K562 (cell line): ENCODE measurements around the gene TFF3. TPM values are rescaled to one million over a fixed set of nuclear protein-coding genes. Genes with fewer than 3 reads are reported as not detected.

Source experiments
- ATAC-seq: fragments of 200-7000 bp; cut with Tn5 transposase; 3 replicates; pipeline ENCODE4 v1.9.1; 2020; ENCODE audit warnings: moderate library complexity
- BruUV-seq: library from RNA; stranded (reverse); fragments of 400-500 nt; replicated peaks from 2 replicates; lab custom pipeline; 2021; lab: Mats Ljungman, UMichigan
- CTCF ChIA-PET: fragments of 300-600 bp; formaldehyde crosslinking; extraction: SDS; loops from one replicate; lab custom pipeline; 2021; ENCODE audit warnings: low intra/inter-chr PET ratio; lab: Yijun Ruan, JAX
- POLR2A ChIA-PET: fragments of 300-600, 350-650 bp; sonication (Branson Sonifier 250); formaldehyde crosslinking; extraction: SDS; loops from one replicate; lab custom pipeline; 2021; ENCODE audit warnings: antibody characterized with exemption, inconsistent platforms; lab: Yijun Ruan, JAX
- DNase-seq, 4 experiments: peaks; one replicate each; pipeline versions ENCODE4 v3.0.0 to v3.0.0-alpha.2; 2011 to 2018; ENCODE audit warnings: low spot score in 3 of 4, mixed read lengths in 3 of 4; ENCODE audit errors: extremely low read depth in 1 of 4
- FAIRE-seq: peaks from 2 replicates; lab custom pipeline; 2011; peaks lifted over from hg19 to GRCh38; lab: Jason Lieb, UNC
- H2AFZ ChIP-seq: 2 replicates; pipeline ENCODE4 v1.6.0; 2011; ENCODE audit warnings: low read depth, low read length, control low read depth, inconsistent platforms
- H3K27ac ChIP-seq: fragments of 200-600 bp; 3 replicates; pipeline ENCODE4 v1.8.0; 2011; ENCODE audit warnings: low read depth, mild to moderate bottlenecking, control low read depth, inconsistent platforms, low read length, moderate library complexity, mixed read lengths; ENCODE audit errors: extremely low read depth
- H3K27me3 ChIP-seq, 2 experiments: fragments of 300-600 bp in 1 of 2; 2 replicates in 1 of 2; 3 replicates in 1 of 2; pipeline versions ENCODE4 v1.6.0 to v1.8.0; 2011; ENCODE audit warnings: inconsistent platforms in 2 of 2, low read length in 2 of 2, mild to moderate bottlenecking in 1 of 2, mixed read lengths in 1 of 2, moderate library complexity in 1 of 2; ENCODE audit not compliant: control insufficient read depth in 2 of 2, insufficient read depth in 2 of 2
- H3K36me3 ChIP-seq: fragments of 300-600 bp; 3 replicates; pipeline ENCODE4 v1.8.0; 2011; ENCODE audit warnings: mild to moderate bottlenecking, low read length, inconsistent platforms; ENCODE audit not compliant: control insufficient read depth, insufficient read depth
- H3K4me1 ChIP-seq, 2 experiments: fragments of 200-600 bp in 1 of 2; replicated peaks in 1 of 2; 2 replicates in 1 of 2; 3 replicates in 1 of 2; pipeline versions ENCODE4 v1.5.1 to v1.8.0; 2011; ENCODE audit warnings: inconsistent platforms in 2 of 2, low read length in 2 of 2, mild to moderate bottlenecking in 1 of 2, mixed read lengths in 1 of 2, moderate library complexity in 1 of 2; ENCODE audit not compliant: control insufficient read depth in 2 of 2, insufficient read depth in 2 of 2
- H3K4me2 ChIP-seq: 2 replicates; pipeline ENCODE4 v1.6.1; 2011; ENCODE audit warnings: low read length, control low read depth, inconsistent platforms, mixed read lengths; ENCODE audit not compliant: insufficient read depth
- H3K4me3 ChIP-seq: fragments of 200-600 bp; sonication (generic), shearing (Covaris generic); 2 replicates; pipeline ENCODE4 v1.5.1; 2016; ENCODE audit warnings: control low read depth, inconsistent platforms
- H3K79me2 ChIP-seq: fragments of 200-600 bp; 3 replicates; pipeline ENCODE4 v1.8.0; 2011; ENCODE audit warnings: low read length, inconsistent platforms; ENCODE audit not compliant: control insufficient read depth, insufficient read depth
- H3K9ac ChIP-seq, 2 experiments: 2 replicates each; pipeline versions ENCODE4 v1.6.0 to v1.6.1; 2011; ENCODE audit warnings: low read depth in 2 of 2, low read length in 2 of 2, control low read depth in 1 of 2, inconsistent platforms in 1 of 2, mild to moderate bottlenecking in 1 of 2, mixed read lengths in 1 of 2; ENCODE audit not compliant: insufficient read depth in 1 of 2
- H3K9me1 ChIP-seq: one replicate; pipeline ENCODE4 v1.6.0; 2011; ENCODE audit warnings: inconsistent platforms, mild to moderate bottlenecking, low read length, moderate library complexity; ENCODE audit not compliant: control insufficient read depth, insufficient read depth
- H3K9me3 ChIP-seq: replicated peaks from 2 replicates; pipeline ENCODE4 v1.5.1; 2011; ENCODE audit warnings: low read depth, low read length, inconsistent platforms; ENCODE audit not compliant: control insufficient read depth, insufficient read depth
- H4K20me1 ChIP-seq: replicated peaks from 2 replicates; pipeline ENCODE4 v1.6.1; 2011; ENCODE audit warnings: low read length, inconsistent platforms, mixed read lengths; ENCODE audit not compliant: control insufficient read depth, insufficient read depth
- E2F3 ChIP-seq: fragments of 250-450 bp; sonication (Bioruptor Pico); IDR thresholded peaks from 2 replicates; pipeline ENCODE4 v1.4.0; 2020; ENCODE audit warnings: mild to moderate bottlenecking
- ELF2 ChIP-seq: fragments of 250-450 bp; sonication (Bioruptor Pico); IDR thresholded peaks from 2 replicates; pipeline ENCODE4 v1.5.0; 2021; ENCODE audit warnings: mild to moderate bottlenecking
- ETV1 ChIP-seq: fragments of 450-650 bp; conservative IDR thresholded peaks from 2 replicates; pipeline ENCODE4 v1.6.1; 2016; ENCODE audit warnings: missing genetic modification characterization, control low read depth, low read depth, missing compliant biosample characterization
- FOS ChIP-seq: IDR thresholded peaks from 3 replicates; pipeline ENCODE4 v1.6.1; 2011; ENCODE audit not compliant: insufficient read length; ENCODE audit errors: extremely low read depth
- HCFC1 ChIP-seq: IDR thresholded peaks from 2 replicates; pipeline ENCODE4 v1.6.1; 2012; ENCODE audit warnings: low read depth, low read length, improper control_type of control experiment
- HEY1 ChIP-seq: fragments of 250-450 bp; sonication (Bioruptor Pico); IDR thresholded peaks from 2 replicates; pipeline ENCODE4 v1.5.0; 2020; ENCODE audit warnings: mild to moderate bottlenecking, moderate library complexity, borderline replicate concordance
- HLTF ChIP-seq: fragments of 450-650 bp; IDR thresholded peaks from 2 replicates; pipeline ENCODE4 v1.6.1; 2016
- HMGN3 ChIP-seq: IDR thresholded peaks from 2 replicates; pipeline ENCODE4 v1.6.1; 2011; ENCODE audit warnings: borderline replicate concordance, low read depth, mild to moderate bottlenecking, mixed read lengths, low read length; ENCODE audit not compliant: insufficient read length; ENCODE audit errors: extremely low read depth
- MAFF ChIP-seq: IDR thresholded peaks from 2 replicates; pipeline ENCODE4 v1.6.1; 2012; ENCODE audit warnings: low read length, improper control_type of control experiment
- MEIS2 ChIP-seq: fragments of 450-650 bp; IDR thresholded peaks from 2 replicates; pipeline ENCODE4 v1.6.1; 2014; ENCODE audit warnings: mild to moderate bottlenecking; ENCODE audit not compliant: partially characterized antibody
- PCBP2 ChIP-seq: fragments of 200-400 bp; formaldehyde crosslinking; IDR thresholded peaks from 2 replicates; pipeline ENCODE4 v1.6.1; 2018; ENCODE audit warnings: low read length, low read depth, mild to moderate bottlenecking, moderate library complexity; ENCODE audit not compliant: poor library complexity, severe bottlenecking
- ZNF79 ChIP-seq: fragments of 250-450 bp; sonication (Bioruptor Pico); IDR thresholded peaks from 2 replicates; pipeline ENCODE4 v1.4.0; 2020; ENCODE audit warnings: low read depth, mild to moderate bottlenecking, moderate library complexity
- WGBS: fragments of 100-300 bp; shearing (Covaris generic); methylation state at CpG from one replicate; pipeline ENCODE4 v1.1.6; 2016; ENCODE audit warnings: low coverage, mixed read lengths; ENCODE audit not compliant: insufficient coverage; ENCODE audit errors: missing lambda C conversion rate; 5-methylcytosine and 5-hydroxymethylcytosine counted together
- in situ Hi-C: fragments of 300-500 bp; cut with MboI; formaldehyde crosslinking; loops from 4 replicates; pipeline ENCODE4 v1.15.0; 2018; ENCODE audit warnings: inconsistent platforms, mixed read lengths
- intact Hi-C: fragments of 100-400 bp; cut with micrococcal nuclease; formaldehyde crosslinking; loops from 2 replicates; pipeline ENCODE4 v1.14.2; 2022
- polyA plus RNA-seq, 8 experiments: library from polyadenylated mRNA; depleted of rRNA in 4 of 8; stranded (reverse) in 5 of 8; unstranded in 3 of 8; fragments of >200 nt; fragmentation: Nextera tagmentation in 2 of 8; fragmentation: Illumina TruSeq in 1 of 8; extraction: Ambion mirVana in 2 of 8; extraction: Trizol in 1 of 8; gene quantifications; 2 replicates each; pipeline versions ENCODE4 v1.2.1 to v1.2.3, GENCODE V29; 2011 to 2014; ENCODE audit warnings: inconsistent platforms in 1 of 8, missing spikeins in 1 of 8
- total RNA-seq, 7 experiments: library from RNA; depleted of rRNA in 6 of 7; stranded (reverse); fragments of >200 nt in 6 of 7; fragmentation: Illumina TruSeq in 2 of 7; extraction: Trizol in 2 of 7; gene quantifications; 2 replicates each; pipeline versions ENCODE4 v1.2.1 to v1.2.3, GENCODE V29; 2011 to 2021; ENCODE audit warnings: low replicate concordance in 1 of 7
- TF ChIP-seq, protein P1 (sequence below): sonication (generic); formaldehyde crosslinking; IDR thresholded peaks from 2 replicates; pipeline ENCODE4 v1.8.0; 2022; ENCODE audit warnings: mild to moderate bottlenecking, missing genetic modification reagents

Gene TFF3
- total and polyA plus RNA-seq, 9 of the 15 experiments (the other 6 are each of a cell fraction or from before 2014, with no cell fraction given) = 0.78 TPM; not detected in 8

DNA sequence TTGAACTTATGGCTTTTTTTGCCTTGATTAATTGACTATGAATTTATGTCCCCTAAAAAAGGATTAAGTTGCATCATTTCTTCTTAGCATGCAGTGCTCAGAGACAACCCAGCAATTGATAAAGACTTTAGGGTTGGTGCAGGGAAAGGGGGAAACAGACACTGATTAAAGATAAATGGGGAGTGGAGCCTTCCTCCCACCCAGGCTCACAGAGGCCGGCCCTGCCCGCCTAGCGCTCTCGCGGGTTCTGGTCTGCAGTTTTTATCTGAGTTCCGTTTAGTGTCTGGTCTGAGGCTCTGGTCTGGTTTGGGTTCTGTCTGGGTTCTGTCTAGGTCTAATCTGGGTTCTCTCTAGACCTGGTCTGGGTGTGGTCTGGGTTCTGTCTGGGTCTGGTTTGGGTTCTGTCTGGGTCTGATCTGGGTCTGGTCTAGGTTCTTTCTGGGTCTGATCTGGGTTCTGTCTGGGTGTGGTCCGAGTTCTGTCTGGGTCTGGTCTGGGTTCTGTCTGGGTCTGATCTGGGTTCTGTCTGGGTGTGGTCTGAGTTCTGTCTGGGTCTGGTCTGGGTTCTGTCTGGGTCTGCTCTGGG lies 48.1 kb downstream of the TFF3 start (continued):
- TF ChIP-seq HCFC1 = no peak
- TF ChIP-seq ZNF79 (CRISPR knock-in tag) = no peak
- no peak for TF ChIP-seq PCBP2
- no peak for TF ChIP-seq MAFF
- no peak for TF ChIP-seq FOS
- TF ChIP-seq, all 486 proteins: peak for 0

GRCh38 chr21:42265231-42265812 lies 49.9 kb downstream of the TFF3 start:
- Histone ChIP-seq H3K4me2 (no peak overlapping the region), H3K9me1 (peaks cover 2% of the 10 kb centered on the region), H4K20me1 (0 out of 2 replicates have a peak, but pooled peaks cover 15% of the 10 kb centered on the region), H3K9me3 (no peaks in the 10 kb centered on the region), H2AFZ (no peak overlapping the region), H3K36me3 (no peaks in the 10 kb centered on the region), H3K27me3 (peaks cover 26 to 63% of the 10 kb centered on the region in 2 experiments), H3K4me1 (no peaks in the 10 kb centered on the region), H3K9ac (no peak overlapping the region), H3K27ac (no peak overlapping the region), H3K79me2 (no peaks in the 10 kb centered on the region), H3K4me3 (no peak overlapping the region)
- POLR2A ChIA-PET = interaction anchor here (1.2 kb wide), 1 partner anchor 14 kb away, joined by 7 read pairs; no protein-coding TSS in a partner anchor
- in situ Hi-C loops = no loop called here
- BruUV-seq = no TSS peak
- ATAC-seq = no peak
- FAIRE-seq = no peak
- DNase-seq = no peak
- CTCF ChIA-PET = no interaction called here
- WGBS = under 1% methylated on average over 12 of the region's 12 CpGs
- intact Hi-C loops = no loop called here
- TF ChIP-seq HEY1 (no peak), E2F3 (no peak), HMGN3 (no peak), HLTF (no peak), ETV1 (tag) (no peak), ELF2 (CRISPR knock-in tag) (no peak), MEIS2 (no peak)
- TF ChIP-seq, protein P1, sequence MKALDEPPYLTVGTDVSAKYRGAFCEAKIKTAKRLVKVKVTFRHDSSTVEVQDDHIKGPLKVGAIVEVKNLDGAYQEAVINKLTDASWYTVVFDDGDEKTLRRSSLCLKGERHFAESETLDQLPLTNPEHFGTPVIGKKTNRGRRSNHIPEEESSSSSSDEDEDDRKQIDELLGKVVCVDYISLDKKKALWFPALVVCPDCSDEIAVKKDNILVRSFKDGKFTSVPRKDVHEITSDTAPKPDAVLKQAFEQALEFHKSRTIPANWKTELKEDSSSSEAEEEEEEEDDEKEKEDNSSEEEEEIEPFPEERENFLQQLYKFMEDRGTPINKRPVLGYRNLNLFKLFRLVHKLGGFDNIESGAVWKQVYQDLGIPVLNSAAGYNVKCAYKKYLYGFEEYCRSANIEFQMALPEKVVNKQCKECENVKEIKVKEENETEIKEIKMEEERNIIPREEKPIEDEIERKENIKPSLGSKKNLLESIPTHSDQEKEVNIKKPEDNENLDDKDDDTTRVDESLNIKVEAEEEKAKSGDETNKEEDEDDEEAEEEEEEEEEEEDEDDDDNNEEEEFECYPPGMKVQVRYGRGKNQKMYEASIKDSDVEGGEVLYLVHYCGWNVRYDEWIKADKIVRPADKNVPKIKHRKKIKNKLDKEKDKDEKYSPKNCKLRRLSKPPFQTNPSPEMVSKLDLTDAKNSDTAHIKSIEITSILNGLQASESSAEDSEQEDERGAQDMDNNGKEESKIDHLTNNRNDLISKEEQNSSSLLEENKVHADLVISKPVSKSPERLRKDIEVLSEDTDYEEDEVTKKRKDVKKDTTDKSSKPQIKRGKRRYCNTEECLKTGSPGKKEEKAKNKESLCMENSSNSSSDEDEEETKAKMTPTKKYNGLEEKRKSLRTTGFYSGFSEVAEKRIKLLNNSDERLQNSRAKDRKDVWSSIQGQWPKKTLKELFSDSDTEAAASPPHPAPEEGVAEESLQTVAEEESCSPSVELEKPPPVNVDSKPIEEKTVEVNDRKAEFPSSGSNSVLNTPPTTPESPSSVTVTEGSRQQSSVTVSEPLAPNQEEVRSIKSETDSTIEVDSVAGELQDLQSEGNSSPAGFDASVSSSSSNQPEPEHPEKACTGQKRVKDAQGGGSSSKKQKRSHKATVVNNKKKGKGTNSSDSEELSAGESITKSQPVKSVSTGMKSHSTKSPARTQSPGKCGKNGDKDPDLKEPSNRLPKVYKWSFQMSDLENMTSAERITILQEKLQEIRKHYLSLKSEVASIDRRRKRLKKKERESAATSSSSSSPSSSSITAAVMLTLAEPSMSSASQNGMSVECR = no peak
